ENCODE results near the gene FBXW12.
"Not testable (repeated sequence)": the region's sequence is repeated elsewhere in the genome, so short reads cannot be mapped to it uniquely, and the experiment has no call there.

FBXW12 gene

GRCh38 chr3:48388966-48389365 lies 16.9 kb downstream of the FBXW12 start:
- DNase-seq: no peak

GRCh38 chr3:48394391-48394790 lies 22.4 kb downstream of the FBXW12 start:
- no peak for DNase-seq

GRCh38 chr3:48395714-48396113 lies 23.7 kb downstream of the FBXW12 start:
- DNase-seq: no peak

GRCh38 chr3:48397767-48398681 lies 26.0 kb downstream of the FBXW12 start:
- DNase-seq: no peak

- no peak for DNase-seq
Measured at GRCh38 chr3:48398701-48399386, 26.8 kb downstream of the FBXW12 start.

GRCh38 chr3:48399387-48400172 lies 27.6 kb downstream of the FBXW12 start:
- no peak for DNase-seq

- no peak for DNase-seq
Measured at GRCh38 chr3:48400824-48401433, 28.9 kb downstream of the FBXW12 start.

GRCh38 chr3:48401434-48401901 lies 29.4 kb downstream of the FBXW12 start:
- not testable (repeated sequence) for DNase-seq

GRCh38 chr3:48402281-48402732 lies 30.3 kb downstream of the FBXW12 start:
- no peak for DNase-seq

- no peak for DNase-seq
Measured at GRCh38 chr3:48402907-48403306, 30.9 kb downstream of the FBXW12 start.

GRCh38 chr3:48403533-48404439 lies 31.8 kb downstream of the FBXW12 start:
- no peak for DNase-seq

GRCh38 chr3:48404440-48405342 lies 32.7 kb downstream of the FBXW12 start:
- DNase-seq: no peak

GRCh38 chr3:48405343-48405881 lies 33.4 kb downstream of the FBXW12 start:
- no peak for DNase-seq

GRCh38 chr3:48405971-48406370 lies 34.0 kb downstream of the FBXW12 start:
- no peak for DNase-seq

GRCh38 chr3:48406443-48407431 lies 34.7 kb downstream of the FBXW12 start:
- DNase-seq: no peak

- DNase-seq: no peak
Measured at GRCh38 chr3:48407542-48408099, 35.6 kb downstream of the FBXW12 start.

GRCh38 chr3:48408823-48409281 lies 36.8 kb downstream of the FBXW12 start:
- DNase-seq: no peak
